ENCODE measurements around the gene CARD6. TPM values are rescaled to one million over a fixed set of nuclear protein-coding genes. Genes with fewer than 3 reads are reported as not detected.

Gene CARD6
- total and polyA plus RNA-seq, 2 of the 13 experiments (the other 11 are each of a cell fraction or from before 2014, with no cell fraction given), result 0.33 to 1.4 TPM

GRCh38 chr5:40904205-40904993 is 63.2 kb downstream of the CARD6 start (continued):
- no peak for TF ChIP-seq EHMT2 (IDR thresholded peaks at IDR 0.05; ENCODE audit: borderline replicate concordance, low read depth, low read length)
- TF ChIP-seq, protein P1, sequence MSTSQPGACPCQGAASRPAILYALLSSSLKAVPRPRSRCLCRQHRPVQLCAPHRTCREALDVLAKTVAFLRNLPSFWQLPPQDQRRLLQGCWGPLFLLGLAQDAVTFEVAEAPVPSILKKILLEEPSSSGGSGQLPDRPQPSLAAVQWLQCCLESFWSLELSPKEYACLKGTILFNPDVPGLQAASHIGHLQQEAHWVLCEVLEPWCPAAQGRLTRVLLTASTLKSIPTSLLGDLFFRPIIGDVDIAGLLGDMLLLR (CRISPR knock-in tag; IDR thresholded peaks at IDR 0.05), result no peak
- TF ChIP-seq ZNF460 (CRISPR knock-in tag; IDR thresholded peaks at IDR 0.05; ENCODE audit: borderline replicate concordance), result no peak
- TF ChIP-seq, protein P2, sequence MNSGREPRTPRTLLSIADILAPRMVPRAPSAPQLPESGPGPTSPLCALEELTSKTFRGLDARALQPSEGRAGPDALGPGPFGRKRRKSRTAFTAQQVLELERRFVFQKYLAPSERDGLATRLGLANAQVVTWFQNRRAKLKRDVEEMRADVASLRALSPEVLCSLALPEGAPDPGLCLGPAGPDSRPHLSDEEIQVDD (CRISPR knock-in tag; IDR thresholded peaks at IDR 0.05; ENCODE audit: borderline replicate concordance), result no peak
- no peak for TF ChIP-seq ZNF878 (CRISPR knock-in tag; IDR thresholded peaks at IDR 0.05)
- no peak for TF ChIP-seq NCOR1 (IDR thresholded peaks at IDR 0.05; ENCODE audit: borderline replicate concordance, low read length)
- no peak for TF ChIP-seq PHF8 (CRISPR knock-in tag; IDR thresholded peaks at IDR 0.05)
- no peak for TF ChIP-seq HDAC6 (IDR thresholded peaks at IDR 0.05; ENCODE audit: low read depth, low read length)
- TF ChIP-seq ZNF879 (CRISPR knock-in tag; IDR thresholded peaks at IDR 0.05), result no peak
- no peak for TF ChIP-seq ZNF83 (CRISPR knock-in tag; IDR thresholded peaks at IDR 0.05; ENCODE audit: borderline replicate concordance)
- no peak for TF ChIP-seq ZNF569 (CRISPR knock-in tag; IDR thresholded peaks at IDR 0.05; ENCODE audit: borderline replicate concordance)
- no peak for TF ChIP-seq TP53 (CRISPR knock-in tag; conservative IDR thresholded peaks at IDR 0.05)
- no peak for TF ChIP-seq ZNF562 (CRISPR knock-in tag; IDR thresholded peaks at IDR 0.05; ENCODE audit: borderline replicate concordance)
- TF ChIP-seq ZNF432 (CRISPR knock-in tag; IDR thresholded peaks at IDR 0.05; ENCODE audit: borderline replicate concordance), result no peak
- TF ChIP-seq SP2 (CRISPR knock-in tag; IDR thresholded peaks at IDR 0.05), result no peak
- no peak for TF ChIP-seq ZNF556 (CRISPR knock-in tag; IDR thresholded peaks at IDR 0.05; ENCODE audit: borderline replicate concordance)
- TF ChIP-seq FOXC1 (CRISPR knock-in tag; IDR thresholded peaks at IDR 0.05; ENCODE audit: borderline replicate concordance), result no peak
- TF ChIP-seq ZNF768 (CRISPR knock-in tag; IDR thresholded peaks at IDR 0.05), result no peak
- TF ChIP-seq, protein P3, sequence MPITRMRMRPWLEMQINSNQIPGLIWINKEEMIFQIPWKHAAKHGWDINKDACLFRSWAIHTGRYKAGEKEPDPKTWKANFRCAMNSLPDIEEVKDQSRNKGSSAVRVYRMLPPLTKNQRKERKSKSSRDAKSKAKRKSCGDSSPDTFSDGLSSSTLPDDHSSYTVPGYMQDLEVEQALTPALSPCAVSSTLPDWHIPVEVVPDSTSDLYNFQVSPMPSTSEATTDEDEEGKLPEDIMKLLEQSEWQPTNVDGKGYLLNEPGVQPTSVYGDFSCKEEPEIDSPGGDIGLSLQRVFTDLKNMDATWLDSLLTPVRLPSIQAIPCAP (CRISPR knock-in tag; IDR thresholded peaks at IDR 0.05; ENCODE audit: low read depth), result no peak
- no peak for TF ChIP-seq ZBTB4 (CRISPR knock-in tag; IDR thresholded peaks at IDR 0.05; ENCODE audit: borderline replicate concordance)
- no peak for TF ChIP-seq SETDB1 (CRISPR knock-in tag; IDR thresholded peaks at IDR 0.05; ENCODE audit: borderline replicate concordance)
- TF ChIP-seq HDAC1 (CRISPR knock-in tag; IDR thresholded peaks at IDR 0.05), result 0 out of 2 replicates have a peak, but pooled peaks have one; percentile 25
- no peak for TF ChIP-seq DR1 (CRISPR knock-in tag; IDR thresholded peaks at IDR 0.05)
- TF ChIP-seq IRF2 (CRISPR knock-in tag; IDR thresholded peaks at IDR 0.05), result 0 out of 2 replicates have a peak, but pooled peaks have one; percentile 21
